ENCODE results near the gene AKR7A3. TPM values are rescaled to one million over a fixed set of nuclear protein-coding genes. Genes with fewer than 3 reads are reported as not detected.
"Not testable (repeated sequence)": the region's sequence is repeated elsewhere in the genome, so short reads cannot be mapped to it uniquely, and the experiment has no call there.

AKR7A3 gene
- total RNA-seq, 1 experiment from 2014 or later = 1.5 TPM

- no peak for TF ChIP-seq ATF3 (CRISPR knock-in tag; conservative IDR thresholded peaks at IDR 0.05)
Observed at GRCh38 chr1:19257178-19257914, 31.2 kb downstream of the AKR7A3 start (continued).

DNA sequence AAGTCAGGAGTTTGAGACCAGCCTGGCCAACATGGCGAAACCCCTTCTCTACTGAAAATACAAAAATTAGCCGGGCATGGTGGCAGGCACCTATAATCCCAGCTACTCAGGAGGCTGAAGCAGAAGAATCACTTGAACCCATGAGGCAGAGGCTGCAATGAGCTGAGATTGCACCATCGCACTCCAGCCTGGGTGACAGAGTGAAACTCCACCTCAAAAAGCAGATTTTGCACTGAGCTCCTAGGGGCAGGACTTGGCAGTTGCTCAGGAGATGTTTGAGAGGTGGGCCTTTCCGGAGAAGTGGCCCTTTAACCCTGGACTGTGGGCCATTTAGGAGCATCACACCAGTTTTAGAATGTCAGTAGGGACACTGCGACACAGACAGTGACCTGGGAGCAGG lies 32.3 kb downstream of the AKR7A3 start:
- POLR2A ChIA-PET; H3K9me3 Mint-ChIP-seq; DNase-seq (ENCODE audit: low spot score); H3K27ac Mint-ChIP-seq; ATAC-seq; H3K4me3 Mint-ChIP-seq; H3K27me3 Mint-ChIP-seq (ENCODE audit: low read depth): not testable (repeated sequence)
- Mint-ChIP-seq H3K36me3 (peaks cover 51% of the 10 kb centered on the region), H3K4me1 (peaks cover 13% of the 10 kb centered on the region)
- CTCF ChIA-PET = interaction anchor here (1.3 kb wide), 1 partner anchor 13 kb away, joined by 3 read pairs; no protein-coding TSS in a partner anchor

GRCh38 chr1:19255288-19255687 lies 33.3 kb downstream of the AKR7A3 start:
- ChIA-PET POLR2A (no interaction called here), CTCF (interaction anchor here (1.3 to 1.4 kb wide), 2 partner anchors 14 kb away, joined by 3 to 4 read pairs; no protein-coding TSS in a partner anchor)
- H3K27me3 Mint-ChIP-seq (ENCODE audit: low read depth) = no peaks in the 10 kb centered on the region
- DNase-seq (ENCODE audit: low spot score) = no peak
- no peak for TF ChIP-seq FOXJ3 (CRISPR knock-in tag; IDR thresholded peaks at IDR 0.05; ENCODE audit: borderline replicate concordance)
- TF ChIP-seq SMAD4 (CRISPR knock-in tag; IDR thresholded peaks at IDR 0.05) = no peak
- TF ChIP-seq IRF2 (CRISPR knock-in tag; IDR thresholded peaks at IDR 0.05; ENCODE audit: borderline replicate concordance, low read depth) = no peak
- no peak for TF ChIP-seq GRHL2 (CRISPR knock-in tag; IDR thresholded peaks at IDR 0.05; ENCODE audit: insufficient replicate concordance, severe bottlenecking)
- no peak for TF ChIP-seq RELA (CRISPR knock-in tag; IDR thresholded peaks at IDR 0.05; ENCODE audit: borderline replicate concordance)
- TF ChIP-seq E2F1 (CRISPR knock-in tag; IDR thresholded peaks at IDR 0.05) = no peak
- TF ChIP-seq, protein P1, sequence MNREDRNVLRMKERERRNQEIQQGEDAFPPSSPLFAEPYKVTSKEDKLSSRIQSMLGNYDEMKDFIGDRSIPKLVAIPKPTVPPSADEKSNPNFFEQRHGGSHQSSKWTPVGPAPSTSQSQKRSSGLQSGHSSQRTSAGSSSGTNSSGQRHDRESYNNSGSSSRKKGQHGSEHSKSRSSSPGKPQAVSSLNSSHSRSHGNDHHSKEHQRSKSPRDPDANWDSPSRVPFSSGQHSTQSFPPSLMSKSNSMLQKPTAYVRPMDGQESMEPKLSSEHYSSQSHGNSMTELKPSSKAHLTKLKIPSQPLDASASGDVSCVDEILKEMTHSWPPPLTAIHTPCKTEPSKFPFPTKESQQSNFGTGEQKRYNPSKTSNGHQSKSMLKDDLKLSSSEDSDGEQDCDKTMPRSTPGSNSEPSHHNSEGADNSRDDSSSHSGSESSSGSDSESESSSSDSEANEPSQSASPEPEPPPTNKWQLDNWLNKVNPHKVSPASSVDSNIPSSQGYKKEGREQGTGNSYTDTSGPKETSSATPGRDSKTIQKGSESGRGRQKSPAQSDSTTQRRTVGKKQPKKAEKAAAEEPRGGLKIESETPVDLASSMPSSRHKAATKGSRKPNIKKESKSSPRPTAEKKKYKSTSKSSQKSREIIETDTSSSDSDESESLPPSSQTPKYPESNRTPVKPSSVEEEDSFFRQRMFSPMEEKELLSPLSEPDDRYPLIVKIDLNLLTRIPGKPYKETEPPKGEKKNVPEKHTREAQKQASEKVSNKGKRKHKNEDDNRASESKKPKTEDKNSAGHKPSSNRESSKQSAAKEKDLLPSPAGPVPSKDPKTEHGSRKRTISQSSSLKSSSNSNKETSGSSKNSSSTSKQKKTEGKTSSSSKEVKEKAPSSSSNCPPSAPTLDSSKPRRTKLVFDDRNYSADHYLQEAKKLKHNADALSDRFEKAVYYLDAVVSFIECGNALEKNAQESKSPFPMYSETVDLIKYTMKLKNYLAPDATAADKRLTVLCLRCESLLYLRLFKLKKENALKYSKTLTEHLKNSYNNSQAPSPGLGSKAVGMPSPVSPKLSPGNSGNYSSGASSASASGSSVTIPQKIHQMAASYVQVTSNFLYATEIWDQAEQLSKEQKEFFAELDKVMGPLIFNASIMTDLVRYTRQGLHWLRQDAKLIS (CRISPR knock-in tag; IDR thresholded peaks at IDR 0.05; ENCODE audit: borderline replicate concordance) = no peak
- TF ChIP-seq ZNF532 (CRISPR knock-in tag; IDR thresholded peaks at IDR 0.05; ENCODE audit: borderline replicate concordance) = no peak
- TF ChIP-seq TEAD1 (CRISPR knock-in tag; IDR thresholded peaks at IDR 0.05) = no peak
- no peak for TF ChIP-seq PREB (CRISPR knock-in tag; IDR thresholded peaks at IDR 0.05; ENCODE audit: borderline replicate concordance)
- TF ChIP-seq ZNF232 (CRISPR knock-in tag; IDR thresholded peaks at IDR 0.05) = no peak
- H3K27ac Mint-ChIP-seq = no peak overlapping the region
- no peaks in the 10 kb centered on the region for H3K9me3 Mint-ChIP-seq
- no peak for ATAC-seq
- H3K4me3 Mint-ChIP-seq = no peak overlapping the region
- peaks cover 19% of the 10 kb centered on the region for H3K4me1 Mint-ChIP-seq
- H3K36me3 Mint-ChIP-seq = peaks cover 50% of the 10 kb centered on the region
